ENCODE data around the gene CD7.

CD7 gene

GRCh38 chr17:82269882-82270500 lies 47.4 kb downstream of the CD7 start:
- H3K4me3 Mint-ChIP-seq, result peak overlapping the region; percentile 91 to 98 (median 93)
- H3K9me3 Mint-ChIP-seq, result no peaks in the 10 kb centered on the region
- H3K27ac Mint-ChIP-seq, result peak overlapping the region; percentile 11 to 71 (median 65)
- H3K36me3 Mint-ChIP-seq (ENCODE audit: low read depth), result peaks cover 53% of the 10 kb centered on the region
- H3K27me3 Mint-ChIP-seq (ENCODE audit: low read depth), result peaks cover 2% of the 10 kb centered on the region
- no peak for TF ChIP-seq CTCF (IDR thresholded peaks at IDR 0.05; ENCODE audit: unreplicated experiment in 3 of 3)
- H3K4me1 Mint-ChIP-seq, result peaks cover 48% of the 10 kb centered on the region

- H3K27me3 Mint-ChIP-seq (ENCODE audit: low read depth), result no peaks in the 10 kb centered on the region
- H3K36me3 Mint-ChIP-seq (ENCODE audit: low read depth), result peaks cover 60% of the 10 kb centered on the region
- peak overlapping the region; percentile 33 to 98 (median 91) for H3K4me3 Mint-ChIP-seq
- H3K9me3 Mint-ChIP-seq, result no peaks in the 10 kb centered on the region
- no peak for TF ChIP-seq CTCF (IDR thresholded peaks at IDR 0.05; ENCODE audit: unreplicated experiment in 3 of 3)
- peak overlapping the region; percentile 11 to 71 (median 64) for H3K27ac Mint-ChIP-seq
- H3K4me1 Mint-ChIP-seq, result peaks cover 48% of the 10 kb centered on the region
These were observed 48.1 kb downstream of the CD7 start for GRCh38 chr17:82269138-82269881.

- Mint-ChIP-seq H3K9me3 (no peaks in the 10 kb centered on the region), H3K4me3 (peak overlapping the region; percentile 11 to 66 (median 34)), H3K36me3 (ENCODE audit: low read depth) (peaks cover 70% of the 10 kb centered on the region), H3K27me3 (ENCODE audit: low read depth) (no peaks in the 10 kb centered on the region), H3K27ac (peak overlapping the region; percentile 47 to 92 (median 61)), H3K4me1 (peaks cover 48% of the 10 kb centered on the region)
- TF ChIP-seq CTCF (IDR thresholded peaks at IDR 0.05; ENCODE audit: unreplicated experiment in 3 of 3), result no peak
These were observed 49.6 kb downstream of the CD7 start for GRCh38 chr17:82267575-82268379.

- Mint-ChIP-seq H3K36me3 (ENCODE audit: low read depth) (peaks cover 79% of the 10 kb centered on the region), H3K27ac (peak overlapping the region in 1 of 3 experiments; percentile 58), H3K4me1 (peaks cover 41% of the 10 kb centered on the region), H3K9me3 (no peaks in the 10 kb centered on the region), H3K27me3 (ENCODE audit: low read depth) (no peaks in the 10 kb centered on the region), H3K4me3 (no peak overlapping the region)
- TF ChIP-seq CTCF (IDR thresholded peaks at IDR 0.05; ENCODE audit: unreplicated experiment in 3 of 3), result no peak
These were observed 51.3 kb downstream of the CD7 start for GRCh38 chr17:82266142-82266541.
